CD4-positive, alpha-beta T cell treated with Interleukin-12 subunit alpha and Interleukin-12 subunit beta, for 1 hour (primary cell): ENCODE measurements around the gene CALML3.

Experiments used
- DNase-seq: peaks from one replicate; pipeline ENCODE4 v3.0.0-alpha.2; 2020

Gene CALML3

GRCh38 chr10:5492322-5492855, 32.4 kb upstream of the CALML3 start:
- no peak for DNase-seq

- no peak for DNase-seq
Observed at GRCh38 chr10:5492929-5493576, 31.7 kb upstream of the CALML3 start.

- DNase-seq, result no peak
Observed at GRCh38 chr10:5493691-5494090, 31.1 kb upstream of the CALML3 start.

GRCh38 chr10:5494611-5495010, 30.1 kb upstream of the CALML3 start:
- DNase-seq, result no peak

GRCh38 chr10:5496261-5497250, 28.2 kb upstream of the CALML3 start:
- no peak for DNase-seq

- no peak for DNase-seq
Observed at GRCh38 chr10:5497289-5497688, 27.5 kb upstream of the CALML3 start.

GRCh38 chr10:5497948-5498730, 26.6 kb upstream of the CALML3 start:
- no peak for DNase-seq

GRCh38 chr10:5498791-5499492, 25.8 kb upstream of the CALML3 start:
- no peak for DNase-seq

GRCh38 chr10:5499493-5500140, 25.1 kb upstream of the CALML3 start, which contains the start of gene CALML5:
Gene CALML5, minus strand, starts transcription at chr10:5499570. Its CDS starts 132 bp downstream, at chr10:5499438.
- no peak for DNase-seq

GRCh38 chr10:5500162-5500670, 24.5 kb upstream of the CALML3 start:
- DNase-seq, result no peak

- DNase-seq, result no peak
Observed at GRCh38 chr10:5500910-5501309, 23.9 kb upstream of the CALML3 start.

GRCh38 chr10:5502061-5502521, 22.7 kb upstream of the CALML3 start:
- DNase-seq, result no peak

- DNase-seq, result no peak
Observed at GRCh38 chr10:5502571-5503476, 21.9 kb upstream of the CALML3 start.

- DNase-seq, result no peak
Observed at GRCh38 chr10:5503477-5503835, 21.3 kb upstream of the CALML3 start.

- no peak for DNase-seq
Observed at GRCh38 chr10:5504146-5505072, 20.4 kb upstream of the CALML3 start.

- no peak for DNase-seq
Observed at GRCh38 chr10:5506246-5506645, 18.5 kb upstream of the CALML3 start.

- DNase-seq, result no peak
Observed at GRCh38 chr10:5506751-5507648, 17.8 kb upstream of the CALML3 start.

GRCh38 chr10:5507649-5508131, 17.1 kb upstream of the CALML3 start:
- DNase-seq, result no peak
